Measurements from ENCODE around the gene RGL1.

Gene RGL1

DNA sequence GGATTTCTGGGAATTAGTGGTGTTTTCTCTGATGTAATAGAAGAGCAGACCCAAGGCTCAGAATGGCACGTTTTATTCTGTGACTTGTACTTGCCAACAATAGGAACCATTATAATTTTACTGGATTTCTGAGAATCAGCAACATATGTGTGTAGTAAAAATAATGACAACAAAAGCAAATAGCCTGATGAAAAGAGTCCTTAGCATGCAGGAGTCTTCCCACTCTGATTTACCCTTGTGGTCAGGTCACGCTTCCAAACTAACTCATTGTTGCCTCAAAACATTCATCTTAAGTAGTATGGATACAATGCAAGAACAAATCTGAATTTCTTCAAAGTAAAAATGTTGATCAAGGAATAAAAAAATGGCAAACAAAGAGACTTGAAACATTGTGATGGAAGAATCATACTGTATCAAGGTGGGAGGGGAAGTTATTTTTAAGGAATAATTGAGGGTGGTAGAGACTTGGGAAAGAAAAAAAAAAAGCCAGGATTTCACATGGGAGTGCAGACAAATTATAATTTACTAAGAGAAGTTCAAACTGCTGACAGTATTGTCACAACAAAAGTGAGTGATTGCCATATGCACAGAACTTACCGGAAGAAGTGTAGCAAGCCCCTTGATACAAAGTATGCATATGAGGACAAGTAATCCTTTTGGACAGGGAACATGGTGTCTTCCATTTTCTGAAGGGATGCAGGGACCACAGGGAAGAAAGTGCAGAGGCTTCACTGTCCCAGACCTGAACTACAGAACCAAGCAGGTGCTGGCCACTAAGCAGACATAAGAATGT lies 31.2 kb upstream of the RGL1 start:
- no peaks in the 10 kb centered on the region for H3K4me1 ChIP-seq (ENCODE audit: insufficient read depth, low read length, poor library complexity, severe bottlenecking)
- H3K27me3 ChIP-seq (ENCODE audit: insufficient read depth, low read length, poor library complexity, severe bottlenecking): no peaks in the 10 kb centered on the region
- H3K4me3 ChIP-seq (ENCODE audit: low read length, poor library complexity, severe bottlenecking): no peak overlapping the region
- H3K9me2 ChIP-seq (replicated peaks; ENCODE audit: low read depth, low read length): no peaks in the 10 kb centered on the region
- H3K9me3 ChIP-seq (ENCODE audit: insufficient read depth, low read depth, low read length): peaks cover 5% of the 10 kb centered on the region; the same call in 1 of the 2 replicates
- H3K9ac ChIP-seq (ENCODE audit: low read depth, low read length, poor library complexity, severe bottlenecking): no peak overlapping the region
- H3F3A ChIP-seq (ENCODE audit: low read depth): no peaks in the 10 kb centered on the region
- H3K36me3 ChIP-seq (ENCODE audit: insufficient read depth, low read length): no peaks in the 10 kb centered on the region
- H3K4me2 ChIP-seq (ENCODE audit: low read depth, low read length, poor library complexity, severe bottlenecking): no peak overlapping the region
- H4K20me1 ChIP-seq (ENCODE audit: insufficient read depth, low read length, poor library complexity, severe bottlenecking): no peaks in the 10 kb centered on the region
- TF ChIP-seq, protein P1, sequence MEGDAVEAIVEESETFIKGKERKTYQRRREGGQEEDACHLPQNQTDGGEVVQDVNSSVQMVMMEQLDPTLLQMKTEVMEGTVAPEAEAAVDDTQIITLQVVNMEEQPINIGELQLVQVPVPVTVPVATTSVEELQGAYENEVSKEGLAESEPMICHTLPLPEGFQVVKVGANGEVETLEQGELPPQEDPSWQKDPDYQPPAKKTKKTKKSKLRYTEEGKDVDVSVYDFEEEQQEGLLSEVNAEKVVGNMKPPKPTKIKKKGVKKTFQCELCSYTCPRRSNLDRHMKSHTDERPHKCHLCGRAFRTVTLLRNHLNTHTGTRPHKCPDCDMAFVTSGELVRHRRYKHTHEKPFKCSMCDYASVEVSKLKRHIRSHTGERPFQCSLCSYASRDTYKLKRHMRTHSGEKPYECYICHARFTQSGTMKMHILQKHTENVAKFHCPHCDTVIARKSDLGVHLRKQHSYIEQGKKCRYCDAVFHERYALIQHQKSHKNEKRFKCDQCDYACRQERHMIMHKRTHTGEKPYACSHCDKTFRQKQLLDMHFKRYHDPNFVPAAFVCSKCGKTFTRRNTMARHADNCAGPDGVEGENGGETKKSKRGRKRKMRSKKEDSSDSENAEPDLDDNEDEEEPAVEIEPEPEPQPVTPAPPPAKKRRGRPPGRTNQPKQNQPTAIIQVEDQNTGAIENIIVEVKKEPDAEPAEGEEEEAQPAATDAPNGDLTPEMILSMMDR (conservative IDR thresholded peaks at IDR 0.05; ENCODE audit: low read length): no peak
- TF ChIP-seq EZH2phosphoT487 (IDR thresholded peaks at IDR 0.05; ENCODE audit: borderline replicate concordance): no peak
- no peaks in the 10 kb centered on the region for H3K79me2 ChIP-seq (ENCODE audit: insufficient read depth, low read length)
- H2AFZ ChIP-seq (ENCODE audit: low read length): no peak overlapping the region

DNA sequence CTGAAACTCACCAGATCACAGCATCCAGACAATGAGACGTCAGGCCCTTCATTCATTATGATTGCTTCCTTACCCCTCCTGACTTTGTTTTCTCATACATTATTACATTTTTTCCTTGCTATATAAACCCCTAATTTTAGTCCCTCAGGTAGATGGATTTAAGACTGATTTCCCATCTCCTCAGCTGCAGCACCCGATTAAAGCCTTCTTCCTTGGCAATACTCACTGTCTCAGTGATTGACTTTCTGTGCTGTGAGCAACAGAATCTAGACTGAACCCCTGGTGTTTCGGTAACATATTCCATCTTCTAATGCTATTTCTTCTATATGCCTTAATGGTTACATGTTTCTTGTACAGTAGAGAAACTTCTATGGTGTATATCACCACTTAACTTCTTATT lies 30.0 kb upstream of the RGL1 start:
- no peak for TF ChIP-seq EZH2phosphoT487 (IDR thresholded peaks at IDR 0.05; ENCODE audit: borderline replicate concordance)
- TF ChIP-seq, protein P1 (conservative IDR thresholded peaks at IDR 0.05; ENCODE audit: low read length): no peak
- H3K4me1 ChIP-seq (ENCODE audit: insufficient read depth, low read length, poor library complexity, severe bottlenecking): no peaks in the 10 kb centered on the region
- no peaks in the 10 kb centered on the region for H3K27me3 ChIP-seq (ENCODE audit: insufficient read depth, low read length, poor library complexity, severe bottlenecking)
- no peak overlapping the region for H3K9ac ChIP-seq (ENCODE audit: low read depth, low read length, poor library complexity, severe bottlenecking)
- H2AFZ ChIP-seq (ENCODE audit: low read length): no peak overlapping the region
- H4K20me1 ChIP-seq (ENCODE audit: insufficient read depth, low read length, poor library complexity, severe bottlenecking): no peaks in the 10 kb centered on the region
- peaks cover 5% of the 10 kb centered on the region; the same call in 1 of the 2 replicates for H3K9me3 ChIP-seq (ENCODE audit: insufficient read depth, low read depth, low read length)
- H3K9me2 ChIP-seq (replicated peaks; ENCODE audit: low read depth, low read length): no peaks in the 10 kb centered on the region
- H3K4me2 ChIP-seq (ENCODE audit: low read depth, low read length, poor library complexity, severe bottlenecking): no peak overlapping the region
- H3K79me2 ChIP-seq (ENCODE audit: insufficient read depth, low read length): no peaks in the 10 kb centered on the region
- no peaks in the 10 kb centered on the region for H3F3A ChIP-seq (ENCODE audit: low read depth)
- no peak overlapping the region for H3K4me3 ChIP-seq (ENCODE audit: low read length, poor library complexity, severe bottlenecking)
- H3K36me3 ChIP-seq (ENCODE audit: insufficient read depth, low read length): no peaks in the 10 kb centered on the region

DNA sequence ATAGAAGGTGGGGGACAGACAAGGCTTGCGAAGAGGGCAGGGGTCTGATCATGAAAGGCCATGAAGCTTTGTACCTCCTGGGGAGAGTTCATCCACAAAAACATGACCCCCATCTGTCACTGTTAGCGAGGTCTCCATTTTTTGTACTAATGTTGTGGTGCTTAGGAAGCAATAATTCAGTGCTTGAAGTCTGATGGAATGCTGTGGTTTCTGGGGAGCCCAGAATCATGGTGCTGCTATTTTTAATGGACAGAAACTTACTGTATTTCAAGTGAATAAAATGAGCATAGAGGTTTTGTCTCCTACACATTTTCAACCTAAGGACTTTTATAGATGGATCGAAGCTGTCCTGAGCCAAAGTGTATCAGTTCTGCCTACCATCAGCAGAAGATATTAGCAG lies 28.2 kb upstream of the RGL1 start:
- Histone ChIP-seq H3K27me3 (ENCODE audit: insufficient read depth, low read length, poor library complexity, severe bottlenecking) (no peaks in the 10 kb centered on the region), H2AFZ (ENCODE audit: low read length) (no peak overlapping the region), H3K9ac (ENCODE audit: low read depth, low read length, poor library complexity, severe bottlenecking) (no peak overlapping the region), H3K4me3 (ENCODE audit: low read length, poor library complexity, severe bottlenecking) (no peak overlapping the region), H3K9me3 (ENCODE audit: insufficient read depth, low read depth, low read length) (peaks cover 5% of the 10 kb centered on the region; the same call in 1 of the 2 replicates), H3K79me2 (ENCODE audit: insufficient read depth, low read length) (no peaks in the 10 kb centered on the region), H4K20me1 (ENCODE audit: insufficient read depth, low read length, poor library complexity, severe bottlenecking) (no peaks in the 10 kb centered on the region), H3K4me2 (ENCODE audit: low read depth, low read length, poor library complexity, severe bottlenecking) (no peak overlapping the region), H3K9me2 (replicated peaks; ENCODE audit: low read depth, low read length) (no peaks in the 10 kb centered on the region), H3K36me3 (ENCODE audit: insufficient read depth, low read length) (no peaks in the 10 kb centered on the region), H3F3A (ENCODE audit: low read depth) (no peaks in the 10 kb centered on the region), H3K4me1 (ENCODE audit: insufficient read depth, low read length, poor library complexity, severe bottlenecking) (no peaks in the 10 kb centered on the region)
- no peak for TF ChIP-seq EZH2phosphoT487 (IDR thresholded peaks at IDR 0.05; ENCODE audit: borderline replicate concordance)
- TF ChIP-seq, protein P1 (conservative IDR thresholded peaks at IDR 0.05; ENCODE audit: low read length): no peak
